ENCODE results near the gene NRP2.
A peak's percentile ranks its signal among the peaks of the same experiment; 100 is the strongest.

The NRP2 gene

GRCh38 chr2:205646680-205647079 is 35.6 kb upstream of the NRP2 start:
- FAIRE-seq (peak; percentile 83), DNase-seq (ENCODE audit: insufficient read length) (no peak)
- no peak for TF ChIP-seq POLR2AphosphoS5 (IDR thresholded peaks at IDR 0.05; ENCODE audit: low read depth, low read length)
- TF ChIP-seq TAF1 (IDR thresholded peaks at IDR 0.05; ENCODE audit: borderline replicate concordance, low read depth, low read length) = no peak
- TF ChIP-seq POLR2A (IDR thresholded peaks at IDR 0.05; ENCODE audit: low read depth, low read length) = no peak

GRCh38 chr2:205650450-205650849 is 31.9 kb upstream of the NRP2 start:
- no peak for TF ChIP-seq TAF1 (IDR thresholded peaks at IDR 0.05; ENCODE audit: borderline replicate concordance, low read depth, low read length)
- TF ChIP-seq POLR2A (IDR thresholded peaks at IDR 0.05; ENCODE audit: low read depth, low read length) = no peak
- TF ChIP-seq POLR2AphosphoS5 (IDR thresholded peaks at IDR 0.05; ENCODE audit: low read depth, low read length) = no peak
- no peak for FAIRE-seq
- DNase-seq (ENCODE audit: insufficient read length) = no peak

GRCh38 chr2:205650931-205651330 is 31.4 kb upstream of the NRP2 start:
- DNase-seq (ENCODE audit: insufficient read length) (no peak), FAIRE-seq (no peak)
- TF ChIP-seq POLR2AphosphoS5 (IDR thresholded peaks at IDR 0.05; ENCODE audit: low read depth, low read length) (no peak), TAF1 (IDR thresholded peaks at IDR 0.05; ENCODE audit: borderline replicate concordance, low read depth, low read length) (no peak), POLR2A (IDR thresholded peaks at IDR 0.05; ENCODE audit: low read depth, low read length) (no peak)

- TF ChIP-seq TAF1 (IDR thresholded peaks at IDR 0.05; ENCODE audit: borderline replicate concordance, low read depth, low read length) (no peak), POLR2AphosphoS5 (IDR thresholded peaks at IDR 0.05; ENCODE audit: low read depth, low read length) (no peak), POLR2A (IDR thresholded peaks at IDR 0.05; ENCODE audit: low read depth, low read length) (no peak)
- DNase-seq (ENCODE audit: insufficient read length) (no peak), FAIRE-seq (no peak)
Measured at GRCh38 chr2:205651719-205652118, 30.6 kb upstream of the NRP2 start.

GRCh38 chr2:205654878-205655605 is 27.3 kb upstream of the NRP2 start:
- no peak for DNase-seq (ENCODE audit: insufficient read length)
- no peak for FAIRE-seq
- TF ChIP-seq POLR2AphosphoS5 (IDR thresholded peaks at IDR 0.05; ENCODE audit: low read depth, low read length) (no peak), TAF1 (IDR thresholded peaks at IDR 0.05; ENCODE audit: borderline replicate concordance, low read depth, low read length) (no peak), POLR2A (IDR thresholded peaks at IDR 0.05; ENCODE audit: low read depth, low read length) (no peak)

GRCh38 chr2:205655779-205656456 is 26.4 kb upstream of the NRP2 start:
- DNase-seq (ENCODE audit: insufficient read length) (no peak), FAIRE-seq (no peak)
- TF ChIP-seq TAF1 (IDR thresholded peaks at IDR 0.05; ENCODE audit: borderline replicate concordance, low read depth, low read length) (no peak), POLR2AphosphoS5 (IDR thresholded peaks at IDR 0.05; ENCODE audit: low read depth, low read length) (no peak), POLR2A (IDR thresholded peaks at IDR 0.05; ENCODE audit: low read depth, low read length) (no peak)

GRCh38 chr2:205656461-205656860 is 25.8 kb upstream of the NRP2 start:
- TF ChIP-seq TAF1 (IDR thresholded peaks at IDR 0.05; ENCODE audit: borderline replicate concordance, low read depth, low read length) (no peak), POLR2A (IDR thresholded peaks at IDR 0.05; ENCODE audit: low read depth, low read length) (no peak), POLR2AphosphoS5 (IDR thresholded peaks at IDR 0.05; ENCODE audit: low read depth, low read length) (no peak)
- no peak for DNase-seq (ENCODE audit: insufficient read length)
- no peak for FAIRE-seq

GRCh38 chr2:205656941-205657340 is 25.4 kb upstream of the NRP2 start:
- FAIRE-seq (no peak), DNase-seq (ENCODE audit: insufficient read length) (no peak)
- no peak for TF ChIP-seq TAF1 (IDR thresholded peaks at IDR 0.05; ENCODE audit: borderline replicate concordance, low read depth, low read length)
- TF ChIP-seq POLR2AphosphoS5 (IDR thresholded peaks at IDR 0.05; ENCODE audit: low read depth, low read length) = no peak
- TF ChIP-seq POLR2A (IDR thresholded peaks at IDR 0.05; ENCODE audit: low read depth, low read length) = no peak

- FAIRE-seq (no peak), DNase-seq (ENCODE audit: insufficient read length) (no peak)
- no peak for TF ChIP-seq POLR2A (IDR thresholded peaks at IDR 0.05; ENCODE audit: low read depth, low read length)
- no peak for TF ChIP-seq POLR2AphosphoS5 (IDR thresholded peaks at IDR 0.05; ENCODE audit: low read depth, low read length)
- TF ChIP-seq TAF1 (IDR thresholded peaks at IDR 0.05; ENCODE audit: borderline replicate concordance, low read depth, low read length) = no peak
Measured at GRCh38 chr2:205657579-205657978, 24.7 kb upstream of the NRP2 start.

- TF ChIP-seq POLR2AphosphoS5 (IDR thresholded peaks at IDR 0.05; ENCODE audit: low read depth, low read length) (no peak), POLR2A (IDR thresholded peaks at IDR 0.05; ENCODE audit: low read depth, low read length) (no peak), TAF1 (IDR thresholded peaks at IDR 0.05; ENCODE audit: borderline replicate concordance, low read depth, low read length) (no peak)
- DNase-seq (ENCODE audit: insufficient read length) (no peak), FAIRE-seq (no peak)
Measured at GRCh38 chr2:205658068-205658467, 24.2 kb upstream of the NRP2 start.

- no peak for FAIRE-seq
- TF ChIP-seq POLR2AphosphoS5 (IDR thresholded peaks at IDR 0.05; ENCODE audit: low read depth, low read length) (no peak), TAF1 (IDR thresholded peaks at IDR 0.05; ENCODE audit: borderline replicate concordance, low read depth, low read length) (no peak), POLR2A (IDR thresholded peaks at IDR 0.05; ENCODE audit: low read depth, low read length) (no peak)
- no peak for DNase-seq (ENCODE audit: insufficient read length)
Measured at GRCh38 chr2:205658572-205658971, 23.7 kb upstream of the NRP2 start.

GRCh38 chr2:205659922-205660321 is 22.4 kb upstream of the NRP2 start:
- TF ChIP-seq POLR2A (IDR thresholded peaks at IDR 0.05; ENCODE audit: low read depth, low read length) (no peak), TAF1 (IDR thresholded peaks at IDR 0.05; ENCODE audit: borderline replicate concordance, low read depth, low read length) (no peak), POLR2AphosphoS5 (IDR thresholded peaks at IDR 0.05; ENCODE audit: low read depth, low read length) (no peak)
- DNase-seq (ENCODE audit: insufficient read length) (no peak), FAIRE-seq (no peak)
